HT-29 (cell line): Measurements from ENCODE around the gene OR8G1. TPM values are rescaled to one million over a fixed set of nuclear protein-coding genes. Genes with fewer than 3 reads are reported as not detected.
"Not testable (repeated sequence)": the region's sequence is repeated elsewhere in the genome, so short reads cannot be mapped to it uniquely, and the experiment has no call there.

ENCODE experiments used
- DNase-seq: peaks from one replicate; pipeline ENCODE4 v3.0.0-alpha.2; 2015; ENCODE audit warnings: low spot score
- total RNA-seq: library from RNA; depleted of rRNA; stranded (reverse); fragments of >200 nt; shearing (Covaris generic); gene quantifications from 2 replicates; pipeline ENCODE4 v1.2.3, GENCODE V29; 2014; rRNA removed

The OR8G1 gene
- total RNA-seq = not detected in 2 replicates

GRCh38 chr11:124240621-124241397 lies at the start of gene OR8G1:
Gene OR8G1, plus strand, starts transcription at chr11:124241095. Its CDS starts 8,581 bp downstream, at chr11:124249676.
- no peak for DNase-seq

GRCh38 chr11:124193221-124194010 lies 47.5 kb upstream of the OR8G1 start:
- no peak for DNase-seq

GRCh38 chr11:124194293-124195188 lies 46.4 kb upstream of the OR8G1 start:
- DNase-seq = no peak

- DNase-seq = peak; percentile 88
Observed at GRCh38 chr11:124195189-124195734, 45.6 kb upstream of the OR8G1 start.

GRCh38 chr11:124197999-124198398 lies 42.9 kb upstream of the OR8G1 start:
- no peak for DNase-seq

GRCh38 chr11:124198897-124199296 lies 42.0 kb upstream of the OR8G1 start:
- DNase-seq = no peak

GRCh38 chr11:124199702-124200101 lies 41.2 kb upstream of the OR8G1 start:
- no peak for DNase-seq

GRCh38 chr11:124200671-124201070 lies 40.2 kb upstream of the OR8G1 start:
- DNase-seq = no peak

- no peak for DNase-seq
Observed at GRCh38 chr11:124202951-124203350, 37.9 kb upstream of the OR8G1 start.

GRCh38 chr11:124204008-124204407 lies 36.9 kb upstream of the OR8G1 start:
- no peak for DNase-seq

GRCh38 chr11:124207102-124207792 lies 33.6 kb upstream of the OR8G1 start:
- DNase-seq = no peak

GRCh38 chr11:124209824-124210357 lies 31.0 kb upstream of the OR8G1 start:
- DNase-seq = no peak

- no peak for DNase-seq
Observed at GRCh38 chr11:124210421-124210820, 30.5 kb upstream of the OR8G1 start.

GRCh38 chr11:124211321-124211720 lies 29.6 kb upstream of the OR8G1 start:
- no peak for DNase-seq

- no peak for DNase-seq
Observed at GRCh38 chr11:124214027-124214426, 26.9 kb upstream of the OR8G1 start.

GRCh38 chr11:124219126-124219525 lies 21.8 kb upstream of the OR8G1 start:
- no peak for DNase-seq

- DNase-seq = no peak
Observed at GRCh38 chr11:124222407-124222806, 18.5 kb upstream of the OR8G1 start.

GRCh38 chr11:124224618-124225423 lies 16.1 kb upstream of the OR8G1 start:
- DNase-seq = not testable (repeated sequence)

GRCh38 chr11:124225471-124225870 lies 15.4 kb upstream of the OR8G1 start:
- no peak for DNase-seq

GRCh38 chr11:124233376-124233775 lies 7.5 kb upstream of the OR8G1 start:
- peak; percentile 13 for DNase-seq
